ENCODE results near the gene ZNF654. TPM values are rescaled to one million over a fixed set of nuclear protein-coding genes. Genes with fewer than 3 reads are reported as not detected.
"Not testable (repeated sequence)": the region's sequence is repeated elsewhere in the genome, so short reads cannot be mapped to it uniquely, and the experiment has no call there.

Gene ZNF654
- total RNA-seq (1 to 10 TPM; 6.5 to 7.6 TPM), total RNA-seq (18.7 to 88.7 (median 47.3) reads per million in 172 experiments)
- 13.4 TPM for polyA plus RNA-seq (2013, experiment 1 of 2)
- polyA plus RNA-seq (2013, experiment 2 of 2): 15.7 TPM

DNA sequence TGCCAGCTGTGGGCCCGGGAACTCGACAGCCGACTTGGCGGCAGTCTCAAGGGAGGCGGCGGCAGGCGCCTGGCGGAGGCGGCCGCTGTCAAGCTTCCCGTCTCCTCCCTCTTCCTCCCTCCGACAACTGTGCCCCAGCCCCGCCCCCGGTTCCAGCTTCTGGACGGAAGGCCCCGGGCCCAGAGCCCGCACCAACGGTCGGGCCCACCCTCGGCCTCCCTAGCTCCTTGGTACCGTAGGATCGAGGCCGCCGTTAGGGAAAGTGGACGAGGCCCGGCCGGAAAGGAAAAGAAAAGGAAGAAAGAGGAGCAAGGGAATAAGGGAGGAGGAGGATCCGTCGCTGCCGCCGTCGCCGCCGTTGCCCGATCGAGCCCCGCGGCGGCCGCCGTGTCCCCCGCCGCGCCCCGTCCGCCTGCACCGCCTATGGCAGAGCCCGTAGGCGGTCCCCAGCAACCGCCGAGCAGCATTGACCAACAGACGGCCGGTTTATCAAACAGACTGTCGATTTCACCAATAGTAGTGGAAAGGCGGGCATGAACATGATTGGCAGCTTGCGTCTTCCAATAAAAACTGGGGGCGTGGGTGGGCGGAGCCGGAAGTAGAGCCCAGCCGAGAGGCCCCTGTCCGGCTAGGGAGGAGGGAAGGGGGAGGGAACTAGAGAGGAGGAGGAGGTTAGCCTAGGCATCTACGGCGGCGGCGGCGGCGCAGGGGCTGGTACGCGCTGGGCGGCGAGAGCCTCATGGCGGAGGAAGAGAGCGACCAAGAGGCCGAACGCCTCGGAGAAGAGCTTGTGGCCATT, at the start of gene ZNF654, which contains the start of gene CGGBP1:
Gene ZNF654 (plus strand): TSS at position 675 of the 799 bp plus-strand sequence. CDS start 65 bp downstream, at position 740.
Gene CGGBP1 (minus strand): TSS at position 425 of the 799 bp plus-strand sequence. CDS start 3,029 bp downstream, outside the sequence.
- DNase-seq: peak; percentile 96 to 99 (median 99)
- Mint-ChIP-seq H3K27me3 (no peaks in the 10 kb centered on the region), H3K27ac (peak within 1 kb of the TSS; percentile 93), H3K4me1 (ENCODE audit: low read depth) (peaks cover 72% of the 10 kb centered on the region), H3K9me3 (no peaks in the 10 kb centered on the region), H3K4me3 (peak within 1 kb of the TSS; percentile 100), H3K36me3 (ENCODE audit: low read depth) (peaks cover 48% of the 10 kb centered on the region)
- Histone ChIP-seq H3K27me3 (ENCODE audit: control insufficient read depth in 1 of 2, insufficient read depth in 2 of 2, low read length in 2 of 2) (no peaks in the 10 kb centered on the region), H3K9me3 (ENCODE audit: control insufficient read depth in 1 of 2, insufficient read depth in 1 of 2, low read length in 2 of 2) (no peaks in the 10 kb centered on the region), H3K4me3 (ENCODE audit: low read length) (peak within 1 kb of the TSS; percentile 98), H3K27ac (ENCODE audit: low read depth in 1 of 2, low read length in 2 of 2) (peak within 1 kb of the TSS; percentile 92), H3K4me1 (ENCODE audit: insufficient read depth, low read length) (peaks cover 5% of the 10 kb centered on the region), H3K36me3 (ENCODE audit: insufficient read depth, low read length) (peaks cover 32% of the 10 kb centered on the region)
- POLR2A ChIA-PET: interaction anchor here (0.6 to 4.7 kb wide), 26 partner anchors 8 to 832 kb away, joined by 3 to 124 read pairs (median 4); partner anchors contain the start of genes C3orf38 and CHMP2B
- ATAC-seq (ENCODE audit: poor library complexity): peak; percentile 89
- CTCF ChIA-PET: interaction anchor here (0.8 to 0.9 kb wide), 2 partner anchors 51 to 91 kb away, joined by 3 to 4 read pairs; partner anchors contain the start of gene C3orf38
- intact Hi-C loops (cut with DNase I, micrococcal nuclease): loop anchor here (1.0 to 5.0 kb wide), 5 partner anchors 28 to 830 kb away; partner anchors contain the start of gene C3orf38 (in 1 of the 2)
- TF ChIP-seq CTCF (IDR thresholded peaks at IDR 0.05): no peak

GRCh38 chr3:88010810-88011209, 48.2 kb upstream of the ZNF654 start:
- Mint-ChIP-seq H3K27ac (no peak overlapping the region), H3K27me3 (no peaks in the 10 kb centered on the region), H3K36me3 (ENCODE audit: low read depth) (no peaks in the 10 kb centered on the region), H3K4me1 (ENCODE audit: low read depth) (no peaks in the 10 kb centered on the region), H3K4me3 (no peak overlapping the region), H3K9me3 (no peaks in the 10 kb centered on the region)
- Histone ChIP-seq H3K27ac (ENCODE audit: low read depth in 1 of 2, low read length in 2 of 2) (no peak overlapping the region), H3K27me3 (ENCODE audit: control insufficient read depth in 1 of 2, insufficient read depth in 2 of 2, low read length in 2 of 2) (no peaks in the 10 kb centered on the region), H3K9me3 (ENCODE audit: control insufficient read depth in 1 of 2, insufficient read depth in 1 of 2, low read length in 2 of 2) (no peaks in the 10 kb centered on the region), H3K4me1 (ENCODE audit: insufficient read depth, low read length) (no peaks in the 10 kb centered on the region), H3K4me3 (ENCODE audit: low read length) (no peak overlapping the region), H3K36me3 (ENCODE audit: insufficient read depth, low read length) (no peaks in the 10 kb centered on the region)
- no peak for TF ChIP-seq CTCF (IDR thresholded peaks at IDR 0.05)
- ATAC-seq (ENCODE audit: poor library complexity): no peak
- POLR2A ChIA-PET: interaction anchor here (0.6 to 1.2 kb wide), 2 partner anchors 48 to 93 kb away, joined by 4 to 5 read pairs; partner anchors contain the start of genes CGGBP1 and ZNF654
- CTCF ChIA-PET: interaction anchor here (0.8 to 1.3 kb wide), 3 partner anchors 9 to 660 kb away, joined by 3 to 4 read pairs (median 3); no protein-coding TSS in a partner anchor
- intact Hi-C loops (cut with DNase I, micrococcal nuclease): no loop called here
- no peak for DNase-seq

- H3K36me3 Mint-ChIP-seq (ENCODE audit: low read depth): no peaks in the 10 kb centered on the region
- DNase-seq (no peak), ATAC-seq (ENCODE audit: poor library complexity) (no peak)
- no peak overlapping the region for H3K4me3 ChIP-seq (ENCODE audit: low read length)
- H3K27ac ChIP-seq (ENCODE audit: low read depth in 1 of 2, low read length in 2 of 2): no peak overlapping the region
- no peak for TF ChIP-seq CTCF (IDR thresholded peaks at IDR 0.05)
- H3K4me1 Mint-ChIP-seq (ENCODE audit: low read depth): peaks cover 7% of the 10 kb centered on the region
- H3K36me3 ChIP-seq (ENCODE audit: insufficient read depth, low read length): no peaks in the 10 kb centered on the region
- H3K9me3 ChIP-seq (ENCODE audit: control insufficient read depth in 1 of 2, insufficient read depth in 1 of 2, low read length in 2 of 2): no peaks in the 10 kb centered on the region
- CTCF ChIA-PET: no interaction called here
- POLR2A ChIA-PET: interaction anchor here (1.4 kb wide), 1 partner anchor 136 kb away, joined by 5 read pairs; the partner anchor contains the start of gene C3orf38
- H3K9me3 Mint-ChIP-seq: no peaks in the 10 kb centered on the region
- H3K27ac Mint-ChIP-seq: no peak overlapping the region
- intact Hi-C loops (cut with DNase I, micrococcal nuclease): no loop called here
- no peaks in the 10 kb centered on the region for H3K4me1 ChIP-seq (ENCODE audit: insufficient read depth, low read length)
- no peaks in the 10 kb centered on the region for H3K27me3 Mint-ChIP-seq
- no peaks in the 10 kb centered on the region for H3K27me3 ChIP-seq (ENCODE audit: control insufficient read depth in 1 of 2, insufficient read depth in 2 of 2, low read length in 2 of 2)
- H3K4me3 Mint-ChIP-seq: no peak overlapping the region
These were observed 45.5 kb upstream of the ZNF654 start for GRCh38 chr3:88013592-88013991.

DNA sequence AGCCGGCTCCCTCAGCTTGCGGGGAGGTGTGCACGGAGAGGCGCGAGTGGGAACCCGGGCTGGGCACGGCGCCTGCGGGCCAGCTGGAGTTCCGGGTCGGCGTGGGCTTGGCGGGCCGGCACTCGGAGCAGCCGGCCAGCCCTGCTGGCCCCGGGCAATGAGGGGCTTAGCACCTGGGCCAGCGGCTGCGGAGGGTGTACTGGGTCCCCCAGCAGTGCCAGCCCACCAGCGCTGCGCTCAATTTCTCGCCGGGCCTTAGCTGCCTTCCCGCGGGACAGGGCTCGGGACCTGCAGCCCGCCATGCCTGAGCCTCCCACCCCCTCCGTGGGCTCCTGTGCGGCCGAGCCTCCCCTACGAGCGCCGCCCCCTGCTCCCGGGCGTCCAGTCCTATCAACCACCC, 43.4 kb upstream of the ZNF654 start:
- H3K36me3 Mint-ChIP-seq (ENCODE audit: low read depth); H3K36me3 ChIP-seq (ENCODE audit: insufficient read depth, low read length); H3K9me3 ChIP-seq (ENCODE audit: control insufficient read depth in 1 of 2, insufficient read depth in 1 of 2, low read length in 2 of 2); DNase-seq; H3K27me3 ChIP-seq (ENCODE audit: control insufficient read depth in 1 of 2, insufficient read depth in 2 of 2, low read length in 2 of 2); H3K4me3 Mint-ChIP-seq; intact Hi-C loops (cut with DNase I, micrococcal nuclease); H3K27ac ChIP-seq (ENCODE audit: low read depth in 1 of 2, low read length in 2 of 2); POLR2A ChIA-PET; CTCF ChIA-PET; ATAC-seq (ENCODE audit: poor library complexity); H3K4me3 ChIP-seq (ENCODE audit: low read length); H3K9me3 Mint-ChIP-seq; H3K27ac Mint-ChIP-seq; H3K4me1 ChIP-seq (ENCODE audit: insufficient read depth, low read length); H3K27me3 Mint-ChIP-seq: not testable (repeated sequence)
- H3K4me1 Mint-ChIP-seq (ENCODE audit: low read depth): peaks cover 12% of the 10 kb centered on the region
